OCI-LY1 (cell line): ENCODE data around the gene C1QTNF1.

Experiments
- H2AFZ ChIP-seq: fragments of 200-600 bp; sonication (generic), shearing (Covaris generic); 2 replicates; pipeline ENCODE4 v1.6.0; 2014; ENCODE audit warnings: antibody characterized with exemption, mild to moderate bottlenecking, low read length
- H3F3A ChIP-seq: fragments of 200-600 bp; sonication (generic), shearing (Covaris generic); 2 replicates; pipeline ENCODE4 v1.6.0; 2014; ENCODE audit warnings: mild to moderate bottlenecking, antibody characterized with exemption, low read length, moderate library complexity; ENCODE audit not compliant: insufficient read depth
- H3K27ac ChIP-seq: fragments of 200-600 bp; sonication (generic); 2 replicates; pipeline ENCODE4 v1.5.1; 2014; ENCODE audit warnings: low read length, mixed run types, mild to moderate bottlenecking, low read depth; ENCODE audit not compliant: poor library complexity, severe bottlenecking
- H3K27me3 ChIP-seq: fragments of 200-600 bp; sonication (generic); 2 replicates; pipeline ENCODE4 v1.6.0; 2014; ENCODE audit warnings: antibody characterized with exemption, mild to moderate bottlenecking, low read length, moderate library complexity; ENCODE audit not compliant: insufficient read depth
- H3K36me3 ChIP-seq: fragments of 200-600 bp; sonication (generic); 2 replicates; pipeline ENCODE4 v1.6.1; 2014; ENCODE audit warnings: mild to moderate bottlenecking, antibody characterized with exemption, low read length, moderate library complexity, mixed read lengths; ENCODE audit not compliant: insufficient read depth
- H3K4me1 ChIP-seq: fragments of 200-600 bp; sonication (generic); 2 replicates; pipeline ENCODE4 v1.5.1; 2014; ENCODE audit warnings: mild to moderate bottlenecking, low read length, moderate library complexity; ENCODE audit not compliant: insufficient read depth, severe bottlenecking
- H3K4me2 ChIP-seq: fragments of 200-600 bp; sonication (generic), shearing (Covaris generic); 2 replicates; pipeline ENCODE4 v1.6.1; 2014; ENCODE audit warnings: low read length
- H3K4me3 ChIP-seq: fragments of 200-600 bp; sonication (generic); 2 replicates; pipeline ENCODE4 v1.5.1; 2014; ENCODE audit warnings: low read length, low read depth, mild to moderate bottlenecking, mixed read lengths; ENCODE audit not compliant: poor library complexity, severe bottlenecking
- H3K79me2 ChIP-seq: fragments of 200-600 bp; shearing (Covaris generic); 2 replicates; pipeline ENCODE4 v1.6.1; 2016; ENCODE audit warnings: mixed run types, low read length, mixed read lengths; ENCODE audit not compliant: insufficient read depth
- H3K9ac ChIP-seq: fragments of 200-600 bp; sonication (generic), shearing (Covaris generic); 2 replicates; pipeline ENCODE4 v1.6.1; 2014; ENCODE audit warnings: mild to moderate bottlenecking, low read length, mixed read lengths
- H3K9me2 ChIP-seq: fragments of 200-600 bp; sonication (generic), shearing (Covaris generic); 2 replicates; pipeline ENCODE4 v1.6.1; 2014; ENCODE audit warnings: low read depth, mild to moderate bottlenecking, low read length, mixed read lengths
- H3K9me3 ChIP-seq: fragments of 200-600 bp; shearing (Covaris generic); 2 replicates; pipeline ENCODE4 v1.6.1; 2014; ENCODE audit warnings: low read length, mixed read lengths
- H4K20me1 ChIP-seq: fragments of 200-600 bp; sonication (generic), shearing (Covaris generic); 2 replicates; pipeline ENCODE4 v1.6.0; 2016; ENCODE audit warnings: mild to moderate bottlenecking, low read length; ENCODE audit not compliant: insufficient read depth
- CTCF ChIP-seq: fragments of 200-600 bp; sonication (generic), shearing (Covaris generic); IDR thresholded peaks from 2 replicates; pipeline ENCODE4 v1.5.1; 2017; ENCODE audit warnings: mild to moderate bottlenecking, antibody characterized with exemption, low read length, moderate library complexity, mixed read lengths
- EZH2 ChIP-seq: fragments of 200-600 bp; sonication (generic), shearing (Covaris generic); IDR thresholded peaks from 2 replicates; pipeline ENCODE4 v1.8.0; 2017; ENCODE audit warnings: borderline replicate concordance, mixed run types, mild to moderate bottlenecking, antibody characterized with exemption, low read length, moderate library complexity, mixed read lengths

The C1QTNF1 gene

DNA sequence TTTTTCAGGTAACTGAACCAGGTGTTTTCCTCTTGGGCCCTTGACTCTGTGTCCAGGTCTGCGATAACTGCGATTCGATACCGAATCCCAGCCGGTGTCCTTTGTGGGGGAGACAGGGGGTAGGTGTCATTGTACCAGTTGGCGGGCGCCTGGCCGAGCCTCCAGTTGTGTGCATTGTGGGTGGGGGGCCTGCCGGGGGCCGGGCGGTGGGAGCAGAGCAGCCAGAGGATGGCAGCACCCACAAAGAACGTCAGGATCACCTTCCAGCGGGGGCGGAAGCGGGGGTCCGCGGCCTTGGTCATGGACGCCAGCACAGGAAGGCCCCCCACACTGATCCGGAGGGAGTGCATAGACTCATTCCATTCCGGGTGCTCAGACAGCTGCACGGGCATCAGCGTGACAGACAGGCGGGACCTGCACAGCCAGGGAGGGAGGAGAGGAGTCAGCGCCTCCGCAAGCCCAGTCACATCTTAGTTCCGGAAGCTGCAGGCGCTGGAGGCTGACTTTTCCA lies 26.7 kb upstream of the C1QTNF1 start:
- no peaks in the 10 kb centered on the region for H3F3A ChIP-seq
- no peaks in the 10 kb centered on the region for H3K9me3 ChIP-seq
- no peak overlapping the region for H2AFZ ChIP-seq
- H3K36me3 ChIP-seq: peaks cover 45% of the 10 kb centered on the region
- H3K79me2 ChIP-seq: no peaks in the 10 kb centered on the region
- H3K9me2 ChIP-seq: no peaks in the 10 kb centered on the region
- H3K4me2 ChIP-seq: no peak overlapping the region
- no peaks in the 10 kb centered on the region for H4K20me1 ChIP-seq
- no peak for TF ChIP-seq CTCF
- no peak for TF ChIP-seq EZH2
- no peaks in the 10 kb centered on the region for H3K27me3 ChIP-seq
- H3K9ac ChIP-seq: no peak overlapping the region
- no peaks in the 10 kb centered on the region for H3K4me1 ChIP-seq
- no peak overlapping the region for H3K4me3 ChIP-seq
- H3K27ac ChIP-seq: no peak overlapping the region

- Histone ChIP-seq H3K9me3 (no peaks in the 10 kb centered on the region), H3K9me2 (no peaks in the 10 kb centered on the region), H3K79me2 (no peaks in the 10 kb centered on the region), H2AFZ (no peak overlapping the region), H3F3A (no peaks in the 10 kb centered on the region), H3K4me1 (no peaks in the 10 kb centered on the region), H3K9ac (no peak overlapping the region), H3K4me2 (no peak overlapping the region), H3K36me3 (peaks cover 39% of the 10 kb centered on the region), H3K27ac (no peak overlapping the region), H3K27me3 (no peaks in the 10 kb centered on the region), H3K4me3 (no peak overlapping the region), H4K20me1 (no peaks in the 10 kb centered on the region)
- TF ChIP-seq CTCF (no peak), EZH2 (no peak)
Observed at GRCh38 chr17:78997881-78998280, 26.1 kb upstream of the C1QTNF1 start.

- H3K4me1 ChIP-seq: no peaks in the 10 kb centered on the region
- no peaks in the 10 kb centered on the region for H3K9me3 ChIP-seq
- no peak for TF ChIP-seq EZH2
- no peak for TF ChIP-seq CTCF
- H3K9me2 ChIP-seq: no peaks in the 10 kb centered on the region
- no peak overlapping the region for H3K9ac ChIP-seq
- no peaks in the 10 kb centered on the region for H3K27me3 ChIP-seq
- H4K20me1 ChIP-seq: no peaks in the 10 kb centered on the region
- no peak overlapping the region for H2AFZ ChIP-seq
- no peaks in the 10 kb centered on the region for H3K79me2 ChIP-seq
- no peak overlapping the region for H3K4me2 ChIP-seq
- H3K27ac ChIP-seq: no peak overlapping the region
- no peak overlapping the region for H3K4me3 ChIP-seq
- H3K36me3 ChIP-seq: peaks cover 36% of the 10 kb centered on the region
- no peaks in the 10 kb centered on the region for H3F3A ChIP-seq
Observed at GRCh38 chr17:78998311-78999055, 25.5 kb upstream of the C1QTNF1 start.
